GM12878 (cell line): ENCODE data around the gene SCNN1B. TPM values are rescaled to one million over a fixed set of nuclear protein-coding genes. Genes with fewer than 3 reads are reported as not detected.

ENCODE experiments used
- ATAC-seq: fragments of 200-7000 bp; cut with Tn5 transposase; 3 replicates; pipeline ENCODE4 v1.9.1; 2020; ENCODE audit warnings: mild to moderate bottlenecking, moderate library complexity
- BruUV-seq: library from RNA; stranded (reverse); fragments of 400-500 nt; replicated peaks from 2 replicates; lab custom pipeline; 2021; lab: Mats Ljungman, UMichigan
- CTCF ChIA-PET: fragments of 300-600 bp; sonication (Branson Sonifier 250); formaldehyde crosslinking; extraction: SDS; loops from one replicate; lab custom pipeline; 2021; ENCODE audit warnings: inconsistent platforms; lab: Yijun Ruan, JAX
- POLR2A ChIA-PET: fragments of 350-600 bp; formaldehyde crosslinking; extraction: SDS; loops from one replicate; lab custom pipeline; 2021; ENCODE audit warnings: inconsistent platforms; lab: Charles Lee
- RAD21 ChIA-PET: fragments of 300-600 bp; sonication (Branson Sonifier 250); formaldehyde crosslinking; loops from one replicate; lab custom pipeline; 2023; ENCODE audit warnings: antibody characterized with exemption; ENCODE audit not compliant: unreplicated experiment; lab: Charles Lee
- SMC1A ChIA-PET: fragments of 300-600 bp; sonication (Branson Sonifier 250); formaldehyde crosslinking; loops from one replicate; lab custom pipeline; 2023; ENCODE audit not compliant: unreplicated experiment, uncharacterized antibody; lab: Charles Lee
- DNase-seq: peaks from one replicate; pipeline ENCODE4 v3.0.0-alpha.2; 2011; ENCODE audit warnings: low read depth, low spot score
- FAIRE-seq: peaks from 3 replicates; lab custom pipeline; 2011; peaks lifted over from hg19 to GRCh38; lab: Jason Lieb, UNC
- H2AFZ ChIP-seq: 2 replicates; pipeline ENCODE4 v1.6.0; 2011; ENCODE audit warnings: low read depth, low read length, control low read depth; ENCODE audit not compliant: control insufficient read depth
- H3K27ac ChIP-seq: 2 replicates; pipeline ENCODE4 v1.5.1; 2011; ENCODE audit warnings: control low read depth; ENCODE audit not compliant: control insufficient read depth, insufficient read depth
- H3K27me3 ChIP-seq, 2 experiments: replicated peaks in 1 of 2; 2 replicates each; pipeline versions ENCODE4 v1.6.0 to v1.6.1; 2011; ENCODE audit warnings: low read length in 1 of 2; ENCODE audit not compliant: control insufficient read depth in 2 of 2, insufficient read depth in 2 of 2
- H3K36me3 ChIP-seq, 2 experiments: 2 replicates each; pipeline ENCODE4 v1.5.1; 2011; ENCODE audit warnings: low read length in 1 of 2; ENCODE audit not compliant: control insufficient read depth in 2 of 2, insufficient read depth in 2 of 2
- H3K4me1 ChIP-seq: 2 replicates; pipeline ENCODE4 v1.6.1; 2011; ENCODE audit warnings: mild to moderate bottlenecking, low read length, moderate library complexity, mixed read lengths; ENCODE audit not compliant: control insufficient read depth, insufficient read depth
- H3K4me2 ChIP-seq: 2 replicates; pipeline ENCODE4 v1.6.0; 2011; ENCODE audit warnings: control low read depth; ENCODE audit not compliant: control insufficient read depth, insufficient read depth
- H3K4me3 ChIP-seq: fragments of 200-600 bp; sonication (generic); 2 replicates; pipeline ENCODE4 v1.5.1; 2016
- H3K79me2 ChIP-seq: 2 replicates; pipeline ENCODE4 v1.6.0; 2011; ENCODE audit warnings: low read length; ENCODE audit not compliant: control insufficient read depth, insufficient read depth
- H3K9ac ChIP-seq: 2 replicates; pipeline ENCODE4 v1.8.0; 2011; ENCODE audit warnings: low read length, control low read depth, mixed read lengths; ENCODE audit not compliant: control insufficient read depth, insufficient read depth
- H3K9me3 ChIP-seq: replicated peaks from 3 replicates; pipeline ENCODE4 v1.5.1; 2011; ENCODE audit warnings: mild to moderate bottlenecking, low read length; ENCODE audit not compliant: control insufficient read depth, insufficient read depth
- H4K20me1 ChIP-seq: 2 replicates; pipeline ENCODE4 v1.6.0; 2011; ENCODE audit not compliant: control insufficient read depth, insufficient read depth
- CHD4 ChIP-seq: fragments of 200-600 bp; sonication (generic); IDR thresholded peaks from 2 replicates; pipeline ENCODE4 v1.6.1; 2016; ENCODE audit warnings: mild to moderate bottlenecking
- CREB1 ChIP-seq: IDR thresholded peaks from 2 replicates; pipeline ENCODE4 v1.6.1; 2012; ENCODE audit warnings: low read depth, mild to moderate bottlenecking, inconsistent platforms
- FOXM1 ChIP-seq: IDR thresholded peaks from 2 replicates; pipeline ENCODE4 v1.6.1; 2012; ENCODE audit warnings: low read depth, mild to moderate bottlenecking, inconsistent platforms, low read length, moderate library complexity
- HDAC2 ChIP-seq: fragments of 200-600 bp; sonication (generic); IDR thresholded peaks from 2 replicates; pipeline ENCODE4 v1.6.1; 2017
- HDGF ChIP-seq: fragments of 450-650 bp; IDR thresholded peaks from 2 replicates; pipeline ENCODE4 v1.6.1; 2016; ENCODE audit warnings: antibody characterized with exemption
- KAT2A ChIP-seq: conservative IDR thresholded peaks from 2 replicates; pipeline ENCODE4 v1.6.1; 2011; ENCODE audit warnings: low read depth, low read length; ENCODE audit not compliant: control insufficient read depth
- KDM1A ChIP-seq: fragments of 200-600 bp; sonication (generic); IDR thresholded peaks from 2 replicates; pipeline ENCODE4 v1.6.1; 2016; ENCODE audit warnings: borderline replicate concordance
- PAX8 ChIP-seq: fragments of 450-650 bp; IDR thresholded peaks from 2 replicates; pipeline ENCODE4 v1.6.1; 2017; ENCODE audit warnings: mild to moderate bottlenecking, moderate library complexity
- RAD21 ChIP-seq: IDR thresholded peaks from 2 replicates; pipeline ENCODE4 v1.6.1; 2011; ENCODE audit warnings: mild to moderate bottlenecking, low read depth, low read length, moderate library complexity; ENCODE audit not compliant: insufficient read depth
- RCOR1 ChIP-seq: conservative IDR thresholded peaks from 2 replicates; pipeline ENCODE4 v1.6.1; 2012; ENCODE audit warnings: low read depth, low read length, improper control_type of control experiment
- SREBF2 ChIP-seq: IDR thresholded peaks from 2 replicates; pipeline ENCODE4 v1.6.1; 2012; ENCODE audit warnings: mild to moderate bottlenecking, low read length
- TBL1XR1 ChIP-seq: IDR thresholded peaks from 2 replicates; pipeline ENCODE4 v1.6.1; 2012; ENCODE audit warnings: low read depth, low read length, improper control_type of control experiment
- TCF12 ChIP-seq: IDR thresholded peaks from 2 replicates; pipeline ENCODE4 v1.6.1; 2011; ENCODE audit warnings: low read depth, mild to moderate bottlenecking, low read length
- ZNF274 ChIP-seq: IDR thresholded peaks from one replicate; pipeline ENCODE4 v1.8.0; 2011; ENCODE audit not compliant: insufficient read length, insufficient read depth
- WGBS: methylation state at CpG from one replicate; pipeline ENCODE4 v1.1.6; 2016; ENCODE audit warnings: low lambda C conversion rate; ENCODE audit not compliant: insufficient replicate concordance, insufficient coverage; ENCODE audit errors: missing lambda C conversion rate; 5-methylcytosine and 5-hydroxymethylcytosine counted together
- in situ Hi-C: fragments of 300-500 bp; cut with MboI; formaldehyde crosslinking; loops from 9 replicates; pipeline ENCODE4 v1.14.3; 2018; ENCODE audit warnings: mixed read lengths
- intact Hi-C: fragments of 100-400 bp; cut with micrococcal nuclease; formaldehyde crosslinking; loops from one replicate; pipeline ENCODE4 v1.14.2; 2022; ENCODE audit not compliant: unreplicated experiment
- polyA plus RNA-seq, 11 experiments: library from polyadenylated mRNA; depleted of rRNA in 4 of 11; unstranded in 6 of 11; stranded (reverse) in 5 of 11; fragments of >200 nt; fragmentation: Nextera tagmentation in 4 of 11; fragmentation: Illumina TruSeq in 1 of 11; extraction: Ambion mirVana in 4 of 11; extraction: Trizol in 1 of 11; gene quantifications; 1 replicate in 1 of 11; 2 replicates in 10 of 11; pipeline versions ENCODE4 v1.2.1 to v1.2.3, GENCODE V29; 2011 to 2016; ENCODE audit warnings: inconsistent platforms in 2 of 11, missing spikeins in 2 of 11, low read depth in 1 of 11
- total RNA-seq, 4 experiments: library from RNA; depleted of rRNA in 3 of 4; stranded (reverse); fragments of >200 nt in 3 of 4; fragmentation: Illumina TruSeq in 1 of 4; extraction: Trizol in 1 of 4; gene quantifications; 2 replicates each; pipeline versions ENCODE4 v1.2.1 to v1.2.3, GENCODE V29; 2013 to 2021
- TF ChIP-seq, protein P1 (sequence below): IDR thresholded peaks from 2 replicates; pipeline ENCODE4 v1.6.1; 2012; ENCODE audit warnings: low read length, inconsistent platforms
- TF ChIP-seq, protein P2 (sequence below): fragments of 450-650 bp; IDR thresholded peaks from 2 replicates; pipeline ENCODE4 v1.6.1; 2017; ENCODE audit warnings: mild to moderate bottlenecking
- TF ChIP-seq, protein P3 (sequence below): fragments of 450-650 bp; IDR thresholded peaks from 2 replicates; pipeline ENCODE4 v1.6.1; 2018; ENCODE audit warnings: mild to moderate bottlenecking, low read depth, moderate library complexity; ENCODE audit not compliant: partially characterized antibody
- TF ChIP-seq, protein P4 (sequence below): fragments of 450-650 bp; IDR thresholded peaks from 2 replicates; pipeline ENCODE4 v1.6.1; 2016; ENCODE audit warnings: mild to moderate bottlenecking

Gene SCNN1B
- total and polyA plus RNA-seq, 10 of the 15 experiments (the other 5 are each of a cell fraction or from before 2014, with no cell fraction given): 0.28 to 1.5 (median 0.64) TPM

DNA sequence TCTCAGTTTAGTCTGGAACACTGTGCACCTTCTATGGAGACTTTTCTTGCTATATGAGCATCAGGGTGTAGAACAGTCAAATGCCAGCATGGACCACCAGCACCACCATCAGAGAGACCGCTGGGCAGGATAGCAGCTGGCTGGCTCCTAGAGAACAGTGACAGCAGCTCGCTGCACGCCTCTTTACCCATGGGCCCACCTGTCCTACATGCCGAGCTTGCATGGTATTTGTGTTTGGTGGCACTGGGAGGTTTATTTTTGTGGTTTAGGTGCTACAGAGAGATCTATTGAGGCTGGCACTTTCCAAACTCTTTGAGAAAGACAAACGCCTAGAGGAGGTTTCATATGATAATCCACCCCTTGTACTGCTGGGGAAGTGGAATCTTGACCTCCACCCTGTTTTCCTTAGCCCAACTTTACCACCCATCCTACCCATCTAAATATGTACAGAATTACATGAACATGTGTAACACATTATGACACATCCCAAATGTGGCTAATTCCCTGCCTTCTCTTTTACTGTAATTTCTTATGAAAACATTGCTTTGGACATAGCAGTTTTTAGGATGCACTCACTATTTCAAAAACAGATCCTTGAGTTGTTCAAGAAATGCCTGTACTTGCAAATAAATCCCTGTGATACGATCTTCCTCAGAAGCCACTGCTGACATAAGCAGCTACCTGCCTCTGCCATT lies 104.6 kb downstream of the SCNN1B start:
- RAD21 ChIA-PET: no interaction called here
- H3K4me1 ChIP-seq: no peaks in the 10 kb centered on the region
- no peaks in the 10 kb centered on the region for H4K20me1 ChIP-seq
- no peaks in the 10 kb centered on the region for H3K79me2 ChIP-seq
- DNase-seq (no peak), ATAC-seq (no peak), FAIRE-seq (no peak)
- no peak overlapping the region for H3K9ac ChIP-seq
- BruUV-seq: no TSS peak
- peaks cover 4 to 9% of the 10 kb centered on the region in 2 experiments for H3K36me3 ChIP-seq
- H3K27me3 ChIP-seq: no peaks in the 10 kb centered on the region
- H2AFZ ChIP-seq: no peak overlapping the region
- CTCF ChIA-PET: no interaction called here
- POLR2A ChIA-PET: no interaction called here
- no peak overlapping the region for H3K27ac ChIP-seq
- SMC1A ChIA-PET: no interaction called here
- in situ Hi-C loops: no loop called here
- H3K9me3 ChIP-seq: no peaks in the 10 kb centered on the region
- H3K4me3 ChIP-seq: no peak overlapping the region
- no peak overlapping the region for H3K4me2 ChIP-seq
- intact Hi-C loops: no loop called here
- 97% methylated on average over 6 of the region's 6 CpGs for WGBS
- TF ChIP-seq, protein P1, sequence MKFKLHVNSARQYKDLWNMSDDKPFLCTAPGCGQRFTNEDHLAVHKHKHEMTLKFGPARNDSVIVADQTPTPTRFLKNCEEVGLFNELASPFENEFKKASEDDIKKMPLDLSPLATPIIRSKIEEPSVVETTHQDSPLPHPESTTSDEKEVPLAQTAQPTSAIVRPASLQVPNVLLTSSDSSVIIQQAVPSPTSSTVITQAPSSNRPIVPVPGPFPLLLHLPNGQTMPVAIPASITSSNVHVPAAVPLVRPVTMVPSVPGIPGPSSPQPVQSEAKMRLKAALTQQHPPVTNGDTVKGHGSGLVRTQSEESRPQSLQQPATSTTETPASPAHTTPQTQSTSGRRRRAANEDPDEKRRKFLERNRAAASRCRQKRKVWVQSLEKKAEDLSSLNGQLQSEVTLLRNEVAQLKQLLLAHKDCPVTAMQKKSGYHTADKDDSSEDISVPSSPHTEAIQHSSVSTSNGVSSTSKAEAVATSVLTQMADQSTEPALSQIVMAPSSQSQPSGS: no peak
- TF ChIP-seq PAX8 (no peak), HDGF (no peak), CREB1 (no peak), FOXM1 (no peak), CHD4 (no peak), TBL1XR1 (no peak), RAD21 (no peak), RCOR1 (no peak), HDAC2 (no peak), KAT2A (no peak), SREBF2 (no peak), ZNF274 (no peak), TCF12 (no peak), KDM1A (no peak)
- TF ChIP-seq, protein P2, sequence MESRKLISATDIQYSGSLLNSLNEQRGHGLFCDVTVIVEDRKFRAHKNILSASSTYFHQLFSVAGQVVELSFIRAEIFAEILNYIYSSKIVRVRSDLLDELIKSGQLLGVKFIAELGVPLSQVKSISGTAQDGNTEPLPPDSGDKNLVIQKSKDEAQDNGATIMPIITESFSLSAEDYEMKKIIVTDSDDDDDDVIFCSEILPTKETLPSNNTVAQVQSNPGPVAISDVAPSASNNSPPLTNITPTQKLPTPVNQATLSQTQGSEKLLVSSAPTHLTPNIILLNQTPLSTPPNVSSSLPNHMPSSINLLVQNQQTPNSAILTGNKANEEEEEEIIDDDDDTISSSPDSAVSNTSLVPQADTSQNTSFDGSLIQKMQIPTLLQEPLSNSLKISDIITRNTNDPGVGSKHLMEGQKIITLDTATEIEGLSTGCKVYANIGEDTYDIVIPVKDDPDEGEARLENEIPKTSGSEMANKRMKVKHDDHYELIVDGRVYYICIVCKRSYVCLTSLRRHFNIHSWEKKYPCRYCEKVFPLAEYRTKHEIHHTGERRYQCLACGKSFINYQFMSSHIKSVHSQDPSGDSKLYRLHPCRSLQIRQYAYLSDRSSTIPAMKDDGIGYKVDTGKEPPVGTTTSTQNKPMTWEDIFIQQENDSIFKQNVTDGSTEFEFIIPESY: no peak
- TF ChIP-seq, protein P3, sequence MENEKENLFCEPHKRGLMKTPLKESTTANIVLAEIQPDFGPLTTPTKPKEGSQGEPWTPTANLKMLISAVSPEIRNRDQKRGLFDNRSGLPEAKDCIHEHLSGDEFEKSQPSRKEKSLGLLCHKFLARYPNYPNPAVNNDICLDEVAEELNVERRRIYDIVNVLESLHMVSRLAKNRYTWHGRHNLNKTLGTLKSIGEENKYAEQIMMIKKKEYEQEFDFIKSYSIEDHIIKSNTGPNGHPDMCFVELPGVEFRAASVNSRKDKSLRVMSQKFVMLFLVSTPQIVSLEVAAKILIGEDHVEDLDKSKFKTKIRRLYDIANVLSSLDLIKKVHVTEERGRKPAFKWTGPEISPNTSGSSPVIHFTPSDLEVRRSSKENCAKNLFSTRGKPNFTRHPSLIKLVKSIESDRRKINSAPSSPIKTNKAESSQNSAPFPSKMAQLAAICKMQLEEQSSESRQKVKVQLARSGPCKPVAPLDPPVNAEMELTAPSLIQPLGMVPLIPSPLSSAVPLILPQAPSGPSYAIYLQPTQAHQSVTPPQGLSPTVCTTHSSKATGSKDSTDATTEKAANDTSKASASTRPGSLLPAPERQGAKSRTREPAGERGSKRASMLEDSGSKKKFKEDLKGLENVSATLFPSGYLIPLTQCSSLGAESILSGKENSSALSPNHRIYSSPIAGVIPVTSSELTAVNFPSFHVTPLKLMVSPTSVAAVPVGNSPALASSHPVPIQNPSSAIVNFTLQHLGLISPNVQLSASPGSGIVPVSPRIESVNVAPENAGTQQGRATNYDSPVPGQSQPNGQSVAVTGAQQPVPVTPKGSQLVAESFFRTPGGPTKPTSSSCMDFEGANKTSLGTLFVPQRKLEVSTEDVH: no peak
- TF ChIP-seq, protein P4, sequence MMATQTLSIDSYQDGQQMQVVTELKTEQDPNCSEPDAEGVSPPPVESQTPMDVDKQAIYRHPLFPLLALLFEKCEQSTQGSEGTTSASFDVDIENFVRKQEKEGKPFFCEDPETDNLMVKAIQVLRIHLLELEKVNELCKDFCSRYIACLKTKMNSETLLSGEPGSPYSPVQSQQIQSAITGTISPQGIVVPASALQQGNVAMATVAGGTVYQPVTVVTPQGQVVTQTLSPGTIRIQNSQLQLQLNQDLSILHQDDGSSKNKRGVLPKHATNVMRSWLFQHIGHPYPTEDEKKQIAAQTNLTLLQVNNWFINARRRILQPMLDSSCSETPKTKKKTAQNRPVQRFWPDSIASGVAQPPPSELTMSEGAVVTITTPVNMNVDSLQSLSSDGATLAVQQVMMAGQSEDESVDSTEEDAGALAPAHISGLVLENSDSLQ: no peak
